ENCODE data around the gene ANKRD50.

The ANKRD50 gene

GRCh38 chr4:124748965-124749364 lies 36.4 kb upstream of the ANKRD50 start:
- Histone ChIP-seq H3K4me3 (ENCODE audit: low read depth, low read length) (no peak overlapping the region), H3K36me3 (no peaks in the 10 kb centered on the region), H3K27me3 (no peaks in the 10 kb centered on the region), H3K4me1 (no peaks in the 10 kb centered on the region), H3K9me3 (no peaks in the 10 kb centered on the region)
- TF ChIP-seq CTCF (IDR thresholded peaks at IDR 0.05; ENCODE audit: low read depth, low read length), result no peak
- no peak for DNase-seq

GRCh38 chr4:124745985-124746801 lies 33.7 kb upstream of the ANKRD50 start:
- H3K36me3 ChIP-seq, result no peaks in the 10 kb centered on the region
- TF ChIP-seq CTCF (IDR thresholded peaks at IDR 0.05; ENCODE audit: low read depth, low read length), result no peak

GRCh38 chr4:124743711-124744110 lies 31.2 kb upstream of the ANKRD50 start:
- no peaks in the 10 kb centered on the region for H3K27me3 ChIP-seq
- no peak for DNase-seq
- TF ChIP-seq CTCF (IDR thresholded peaks at IDR 0.05; ENCODE audit: low read depth, low read length), result no peak
- H3K4me3 ChIP-seq (ENCODE audit: low read depth, low read length), result no peak overlapping the region
- no peaks in the 10 kb centered on the region for H3K36me3 ChIP-seq
- H3K9me3 ChIP-seq, result no peaks in the 10 kb centered on the region
- H3K4me1 ChIP-seq, result no peaks in the 10 kb centered on the region

More at GRCh38 chr4:124745985-124746801, 33.7 kb upstream of the ANKRD50 start:
- DNase-seq, result no peak
- H3K27me3 ChIP-seq, result no peaks in the 10 kb centered on the region
- H3K4me3 ChIP-seq (ENCODE audit: low read depth, low read length), result no peak overlapping the region
- no peaks in the 10 kb centered on the region for H3K4me1 ChIP-seq
- no peaks in the 10 kb centered on the region for H3K9me3 ChIP-seq

GRCh38 chr4:124740501-124740900 lies 28.0 kb upstream of the ANKRD50 start:
- no peak for TF ChIP-seq CTCF (IDR thresholded peaks at IDR 0.05; ENCODE audit: low read depth, low read length)
- no peaks in the 10 kb centered on the region for H3K4me1 ChIP-seq
- H3K4me3 ChIP-seq (ENCODE audit: low read depth, low read length), result no peak overlapping the region
- no peaks in the 10 kb centered on the region for H3K9me3 ChIP-seq
- no peaks in the 10 kb centered on the region for H3K27me3 ChIP-seq
- DNase-seq, result no peak
- H3K36me3 ChIP-seq, result no peaks in the 10 kb centered on the region

- Histone ChIP-seq H3K27me3 (no peaks in the 10 kb centered on the region), H3K9me3 (no peaks in the 10 kb centered on the region), H3K4me3 (ENCODE audit: low read depth, low read length) (no peak overlapping the region), H3K36me3 (no peaks in the 10 kb centered on the region), H3K4me1 (no peaks in the 10 kb centered on the region)
- no peak for TF ChIP-seq CTCF (IDR thresholded peaks at IDR 0.05; ENCODE audit: low read depth, low read length)
- no peak for DNase-seq
These were observed 26.5 kb upstream of the ANKRD50 start for GRCh38 chr4:124738994-124739393.

- Histone ChIP-seq H3K4me1 (no peaks in the 10 kb centered on the region), H3K4me3 (ENCODE audit: low read depth, low read length) (no peak overlapping the region), H3K36me3 (no peaks in the 10 kb centered on the region), H3K27me3 (no peaks in the 10 kb centered on the region), H3K9me3 (no peaks in the 10 kb centered on the region)
- no peak for DNase-seq
- no peak for TF ChIP-seq CTCF (IDR thresholded peaks at IDR 0.05; ENCODE audit: low read depth, low read length)
These were observed 25.1 kb upstream of the ANKRD50 start for GRCh38 chr4:124737619-124738018.

Measured in BE2C (cell line).